HL-60/S4 treated with retinoic acid at 250 ng/mL for 4 days and 3 days (cell line): ENCODE measurements around the gene ACAD9.
"Not testable (repeated sequence)": the region's sequence is repeated elsewhere in the genome, so short reads cannot be mapped to it uniquely, and the experiment has no call there.

Experiments
- in situ Hi-C: fragments of 300-500 bp; cut with MboI; formaldehyde crosslinking; loops from 2 replicates; pipeline ENCODE4 v1.7.0; 2022; ENCODE audit warnings: low sequenced_read_pairs

The ACAD9 gene

DNA sequence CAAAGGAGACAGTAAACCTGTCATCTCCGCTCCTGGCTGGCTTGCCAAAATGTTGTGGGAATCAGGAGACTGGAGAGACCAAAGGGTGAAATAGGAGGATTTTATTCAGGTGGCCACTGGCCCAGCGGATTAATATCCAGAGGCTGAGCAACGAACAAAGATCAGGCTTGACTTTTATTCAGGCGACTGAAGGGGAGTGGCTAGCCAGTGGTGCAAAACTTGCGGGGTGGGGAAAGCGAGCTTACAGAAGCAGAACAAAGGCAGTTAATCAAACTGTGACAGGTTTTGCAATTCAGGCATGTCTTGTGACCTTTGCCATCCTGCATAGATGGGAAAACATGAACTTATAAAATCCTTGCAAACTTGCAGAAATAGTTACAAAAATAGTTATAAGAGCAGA lies 19.8 kb upstream of the ACAD9 start:
- in situ Hi-C loops = no loop called here

DNA sequence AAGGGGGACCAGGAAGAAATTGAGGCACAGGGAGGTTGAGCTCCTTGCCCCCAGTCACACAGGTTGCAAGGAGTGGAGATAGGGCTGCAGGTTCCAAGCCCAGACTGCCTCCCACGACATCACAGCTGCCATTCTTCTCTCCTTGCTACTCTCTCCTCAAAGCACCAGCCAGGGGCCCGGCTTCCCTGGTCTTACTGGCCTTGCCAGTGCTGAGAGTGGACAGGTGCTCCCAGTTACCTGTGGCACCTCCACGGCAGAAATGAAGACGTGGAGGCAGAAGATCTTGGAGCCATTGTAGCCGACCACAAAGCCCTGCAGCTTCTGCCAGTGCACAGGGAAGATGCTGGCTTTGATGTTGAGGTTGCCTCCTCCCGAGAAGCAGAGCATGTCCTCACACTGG lies 17.9 kb upstream of the ACAD9 start:
- in situ Hi-C loops = no loop called here

DNA sequence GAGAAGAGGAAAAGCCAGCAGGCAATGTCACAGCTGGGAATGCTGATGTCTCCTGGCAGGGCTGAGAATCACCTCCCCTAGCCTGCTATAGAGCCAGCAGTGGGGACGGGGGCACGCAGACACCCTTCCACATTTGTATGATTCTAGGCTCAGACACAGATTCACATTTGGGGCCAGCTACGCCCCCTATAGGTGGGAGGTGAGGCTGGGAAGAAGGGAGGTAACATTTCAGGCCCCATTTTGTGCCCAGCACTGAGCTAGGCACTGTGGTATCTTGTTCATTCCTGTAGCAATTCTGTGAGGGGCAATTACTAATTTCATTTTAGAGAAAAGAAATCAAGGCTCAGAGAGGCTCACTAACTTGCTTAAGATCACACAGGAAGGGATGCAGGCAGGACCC lies 15.9 kb upstream of the ACAD9 start:
- in situ Hi-C loops = no loop called here

DNA sequence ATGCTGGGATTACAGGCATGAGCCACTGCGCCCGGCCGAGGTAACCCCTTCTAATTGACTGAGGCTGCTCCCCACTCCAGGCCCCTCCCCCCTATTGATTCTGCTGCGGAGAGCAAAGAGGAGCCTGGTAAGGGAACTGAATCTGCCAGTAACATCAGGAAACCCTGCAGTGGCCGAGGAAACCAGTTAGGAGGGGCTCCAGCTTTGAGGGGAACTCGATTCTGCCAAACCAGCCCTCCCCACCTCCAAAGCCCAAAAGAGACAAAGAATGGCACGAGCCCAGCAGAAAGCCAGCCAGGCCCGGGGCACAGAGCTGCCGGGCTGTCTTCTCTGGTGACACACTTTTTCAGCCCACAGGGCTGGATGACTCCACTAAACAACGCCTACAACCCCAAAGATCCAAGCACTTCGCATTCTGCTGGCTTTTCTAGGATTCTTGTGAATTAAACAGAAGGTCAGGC lies 15.0 kb upstream of the ACAD9 start:
- in situ Hi-C loops = no loop called here

DNA sequence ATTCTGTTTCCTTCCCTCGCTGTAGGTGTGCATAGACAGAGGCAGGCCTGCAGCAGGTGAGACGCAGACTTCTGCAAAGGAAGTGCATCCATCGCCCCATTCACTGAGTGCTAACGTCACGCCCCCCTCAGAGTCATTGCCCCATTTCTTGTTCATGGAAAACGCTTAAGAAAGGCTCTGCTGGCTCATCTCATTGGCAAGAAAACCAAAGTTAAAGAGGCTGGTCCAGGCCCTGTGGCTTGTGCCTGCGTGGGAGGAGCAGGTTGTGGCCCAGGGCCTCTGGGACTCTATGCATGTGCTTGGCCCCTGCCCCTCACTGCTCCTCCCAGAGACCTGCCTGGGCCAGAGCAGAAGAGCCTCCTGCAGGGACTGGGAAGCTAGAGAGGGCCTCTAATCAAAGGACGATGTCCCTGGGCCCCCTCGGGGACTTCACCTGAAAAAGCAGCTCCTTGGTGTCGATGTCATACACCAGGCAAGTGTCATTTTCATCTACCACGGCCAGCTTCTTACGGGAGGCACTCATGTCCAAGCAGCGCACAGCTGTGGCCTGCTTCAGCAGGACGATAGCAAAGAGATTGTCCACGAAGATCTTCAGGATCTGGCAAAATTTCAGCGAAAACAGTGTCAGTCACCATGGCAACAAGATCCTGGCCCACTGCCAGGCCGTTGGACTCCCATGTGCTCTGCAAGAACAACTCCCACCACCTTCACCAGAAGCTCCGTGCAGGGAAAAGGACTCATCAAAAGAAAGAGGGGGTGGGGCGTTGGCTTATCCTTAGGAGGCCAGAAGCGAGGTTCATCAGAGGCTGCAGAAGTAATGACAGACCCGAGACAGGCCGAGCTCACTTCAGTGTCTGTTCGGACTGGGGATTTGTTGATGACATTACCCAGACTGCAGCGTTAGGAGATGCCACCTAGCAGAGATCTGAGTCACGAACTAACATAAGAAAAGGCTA lies 14.3 kb upstream of the ACAD9 start:
- in situ Hi-C loops = not testable (repeated sequence)

DNA sequence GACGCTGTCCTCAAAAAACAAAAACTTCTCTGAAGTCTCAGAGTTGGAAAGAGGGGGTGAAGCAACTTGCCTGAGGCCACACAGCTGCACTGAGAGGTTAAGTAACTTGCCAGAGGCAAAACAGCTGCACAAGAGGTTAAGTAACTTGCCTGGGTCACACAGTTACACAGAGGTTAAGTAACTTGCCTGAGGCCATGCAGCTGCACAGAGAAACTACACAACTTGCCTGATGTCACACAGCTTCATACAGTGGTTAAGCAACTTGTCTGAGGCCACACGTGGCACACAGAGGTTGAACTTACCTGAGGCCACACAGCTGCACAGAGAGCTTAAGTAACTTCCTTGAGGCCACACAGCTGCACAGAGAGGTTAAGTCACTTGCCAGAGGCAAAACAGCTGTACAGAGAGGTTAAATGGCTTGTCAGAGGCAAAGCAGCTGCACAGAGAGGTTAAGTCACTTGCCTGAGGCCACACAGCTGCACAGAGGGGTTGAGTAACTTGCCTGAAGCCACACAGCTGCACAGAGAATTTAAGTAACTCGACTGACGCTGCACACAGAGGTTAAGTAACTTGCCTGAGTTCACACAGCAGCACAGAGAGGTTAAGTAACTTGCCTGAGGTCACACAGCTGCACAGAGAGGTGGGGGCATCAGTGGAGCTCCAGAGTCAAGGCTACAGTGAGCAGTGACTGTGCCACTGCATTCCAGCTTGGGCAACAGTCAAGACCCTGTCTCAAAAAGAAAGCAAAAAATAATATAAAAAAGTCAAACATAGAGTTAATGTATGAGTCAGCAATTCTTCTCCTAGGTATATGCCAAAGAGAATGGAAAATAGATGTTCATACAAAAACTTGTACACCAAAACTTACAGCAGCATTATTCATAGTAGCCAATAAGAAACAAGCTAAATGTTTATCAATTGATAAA lies 12.0 kb upstream of the ACAD9 start:
- in situ Hi-C loops = no loop called here

DNA sequence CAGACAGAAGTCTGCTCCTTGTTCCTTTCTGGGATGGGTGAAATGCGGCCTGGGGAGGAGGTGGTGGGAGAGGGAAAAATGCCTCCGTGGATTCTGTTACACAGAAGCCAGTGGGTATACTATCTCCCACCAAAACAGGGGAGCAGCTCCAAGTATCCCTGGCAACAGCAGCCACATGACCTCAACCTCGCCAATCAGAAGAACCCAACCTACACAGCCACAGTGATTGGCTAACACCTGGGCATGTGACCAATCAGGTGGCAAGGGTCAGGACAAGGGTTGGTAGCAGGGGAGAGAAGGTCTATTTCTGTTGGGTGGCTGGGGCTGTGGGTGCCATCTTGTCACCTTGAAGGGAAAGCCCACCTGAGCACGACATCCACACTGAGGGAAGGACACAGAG lies 9.1 kb upstream of the ACAD9 start:
- in situ Hi-C loops = no loop called here

DNA sequence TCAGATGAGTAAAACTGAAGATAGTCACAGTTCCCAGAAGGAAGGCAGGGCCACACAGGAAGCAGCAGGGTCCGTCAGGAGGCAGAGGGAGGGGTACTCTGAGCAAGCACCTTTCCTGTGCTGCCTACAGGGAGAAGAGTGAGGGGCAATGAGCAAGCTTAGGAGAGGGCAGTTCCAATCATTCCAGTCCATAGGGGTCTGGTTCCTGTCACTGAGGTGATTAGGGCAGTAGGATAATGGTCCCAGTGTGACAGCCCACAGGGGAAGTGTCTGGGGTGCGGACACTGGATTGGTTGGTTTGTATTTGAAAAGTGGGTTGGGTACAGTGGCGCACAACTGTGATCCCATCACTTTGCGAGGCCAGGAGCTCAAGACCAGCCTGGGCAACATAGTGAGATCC lies 7.1 kb upstream of the ACAD9 start:
- in situ Hi-C loops = no loop called here

DNA sequence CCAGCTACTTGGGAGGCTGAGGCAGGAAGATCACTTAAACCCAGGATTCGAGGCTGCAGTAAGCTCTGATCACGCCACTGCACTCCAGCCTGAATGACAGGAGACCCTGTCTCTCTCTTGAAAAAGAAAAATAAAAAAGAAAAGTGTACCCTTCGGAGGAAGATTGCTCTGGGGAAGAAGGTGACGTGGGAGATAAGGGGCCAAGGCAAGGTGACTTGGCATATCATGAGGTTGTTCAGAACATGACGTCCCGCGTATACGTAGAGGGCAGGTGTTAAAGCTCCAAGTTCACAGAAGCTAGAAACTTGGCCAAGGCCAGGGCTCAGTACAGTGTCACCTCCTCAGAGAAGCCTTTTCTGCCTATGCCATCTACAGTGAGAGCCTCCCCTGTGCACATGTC lies 6.7 kb upstream of the ACAD9 start:
- in situ Hi-C loops = no loop called here

DNA sequence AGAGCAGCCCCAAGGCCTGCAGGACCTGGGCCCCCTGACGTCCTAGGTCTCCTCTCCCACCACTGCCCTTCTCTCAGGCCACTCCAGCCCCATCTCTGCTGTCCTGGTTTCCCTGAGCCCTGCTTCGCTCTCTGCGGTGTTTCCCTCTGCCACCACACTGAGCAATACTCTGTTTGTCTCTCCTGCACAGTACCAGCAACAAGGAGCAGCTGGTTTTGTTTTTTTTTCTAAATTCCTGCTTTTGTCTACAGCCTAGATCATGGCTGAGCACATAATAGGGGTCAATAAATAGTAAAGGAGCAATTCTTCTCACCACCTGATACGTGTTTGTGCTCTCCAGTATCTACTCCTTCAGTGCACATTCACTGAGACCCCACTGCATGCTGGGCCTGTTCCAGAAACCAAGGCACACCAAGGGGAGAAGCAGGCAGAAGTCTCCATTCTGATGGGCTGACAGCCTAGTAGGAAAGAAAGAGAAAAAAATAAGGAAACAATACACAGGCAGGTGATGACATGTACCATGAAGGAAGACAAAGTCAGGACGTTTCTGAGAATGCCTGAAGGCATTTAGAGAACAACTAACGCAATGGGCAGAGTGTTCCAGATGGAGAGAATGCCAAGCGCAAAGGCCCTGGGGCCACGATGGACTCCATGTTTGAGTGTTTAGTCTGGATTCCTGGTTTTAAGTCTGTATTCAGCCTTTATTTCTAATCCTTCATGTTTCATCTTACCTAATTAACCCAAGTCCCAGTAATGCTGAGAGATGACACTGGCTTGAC lies 6.0 kb upstream of the ACAD9 start:
- in situ Hi-C loops = no loop called here

DNA sequence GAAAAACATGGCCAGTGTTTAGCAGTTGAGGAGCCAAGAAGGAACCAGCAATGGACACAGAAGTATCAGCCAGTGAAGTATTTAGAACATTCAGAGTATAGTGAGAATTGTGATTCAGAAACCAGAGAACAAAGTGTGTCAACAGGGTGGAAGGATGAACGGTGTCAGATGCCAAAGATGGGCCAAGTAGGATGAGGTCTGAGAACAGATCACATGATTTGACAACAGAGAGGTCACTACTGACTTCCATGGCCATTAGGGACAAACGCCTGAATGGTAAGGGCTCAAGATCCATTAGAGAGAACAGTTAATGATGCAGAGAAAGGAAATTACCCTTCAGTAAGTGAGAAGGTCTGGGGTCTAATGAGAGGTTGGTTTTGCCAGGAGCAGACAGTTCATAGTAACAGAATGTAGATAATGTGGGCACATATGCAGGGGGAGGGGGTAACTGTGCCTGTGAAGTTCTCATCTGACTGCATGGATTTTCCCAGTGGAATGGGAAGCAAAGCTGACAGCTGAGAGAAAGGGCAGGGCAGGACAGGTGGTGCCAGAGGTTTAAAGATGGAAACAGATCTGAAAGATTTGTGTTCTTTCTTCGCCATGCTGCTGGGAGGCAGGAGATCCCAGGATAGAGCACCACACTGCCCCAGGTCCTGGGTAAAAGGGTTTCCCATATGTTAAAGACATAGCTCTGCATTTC lies 4.8 kb upstream of the ACAD9 start:
- in situ Hi-C loops = no loop called here

DNA sequence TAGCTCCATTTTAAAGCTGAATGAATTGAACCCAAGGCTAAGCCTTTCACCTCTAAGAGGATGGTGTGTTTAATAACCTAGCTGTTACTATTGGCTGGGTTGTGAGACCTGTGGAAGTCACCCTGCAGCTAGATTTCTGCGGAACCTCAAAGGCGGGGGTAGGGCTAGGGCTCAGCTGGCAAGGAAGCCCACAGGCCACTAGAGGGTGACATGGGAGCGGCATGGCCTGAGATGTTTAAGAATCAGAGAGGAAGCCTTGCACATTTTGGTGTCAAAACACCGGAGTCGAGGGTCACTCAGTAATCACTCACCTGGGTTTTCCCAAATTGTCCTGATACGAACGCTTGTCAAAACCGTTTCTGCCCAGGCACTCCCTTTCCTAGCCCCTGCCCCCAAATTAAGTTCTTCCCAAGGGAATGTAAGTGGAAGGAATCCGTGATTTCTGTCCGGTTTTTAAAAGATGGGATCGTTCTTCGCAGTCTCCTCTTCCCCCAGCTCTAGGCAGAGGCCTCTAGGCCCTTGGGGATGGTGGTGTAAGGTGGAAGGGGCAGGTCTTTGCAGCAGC lies 3.8 kb upstream of the ACAD9 start:
- in situ Hi-C loops = no loop called here

DNA sequence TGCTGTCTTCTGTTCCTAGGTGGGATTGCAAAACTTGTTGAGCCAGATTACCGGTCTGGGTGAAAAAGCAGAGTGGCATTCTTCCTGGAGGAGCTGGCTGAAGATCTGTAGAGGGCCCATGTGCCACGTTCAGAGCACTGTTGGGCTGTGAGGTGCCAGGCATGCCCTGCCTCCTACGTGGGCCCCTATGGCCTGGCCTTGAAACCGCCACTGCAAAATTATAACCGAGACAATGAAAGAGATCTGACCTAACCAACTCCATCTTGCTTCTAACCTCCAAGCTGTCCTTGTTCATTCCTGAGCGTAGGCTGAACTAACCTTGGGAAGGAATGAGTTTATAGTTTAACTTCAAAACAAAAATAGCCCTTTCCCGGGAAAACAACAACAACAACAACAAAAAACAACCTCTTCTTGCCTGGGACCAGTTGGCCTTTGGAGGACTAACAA lies 1.4 kb upstream of the ACAD9 start:
- in situ Hi-C loops = no loop called here

DNA sequence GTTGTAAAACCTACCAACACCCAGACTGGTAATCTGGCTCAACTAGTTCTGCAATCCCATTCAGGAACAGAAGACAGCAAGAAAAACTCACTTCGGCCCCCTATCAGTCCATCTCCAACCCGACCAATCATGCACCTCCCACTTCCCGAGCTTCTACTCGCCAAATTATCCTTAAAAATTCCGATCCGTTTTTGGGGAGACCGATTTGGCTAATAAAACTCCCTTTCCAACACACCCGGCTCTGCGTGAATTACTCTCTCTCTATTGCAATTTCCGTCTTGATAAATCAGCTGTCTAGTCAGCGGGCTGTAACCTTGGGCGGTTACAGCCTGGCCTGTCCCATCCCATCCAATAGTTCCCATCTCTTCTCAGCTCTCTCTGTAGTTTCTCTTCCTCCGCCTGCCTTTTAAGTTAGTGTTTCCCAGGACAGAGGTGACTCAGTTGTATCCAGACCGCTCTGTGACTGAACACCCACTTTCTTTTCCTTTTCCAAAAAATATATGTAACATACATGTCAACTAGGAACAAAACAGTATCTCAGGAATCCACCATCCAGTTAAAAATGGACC lies 780 bp upstream of the ACAD9 start:
- in situ Hi-C loops = no loop called here

DNA sequence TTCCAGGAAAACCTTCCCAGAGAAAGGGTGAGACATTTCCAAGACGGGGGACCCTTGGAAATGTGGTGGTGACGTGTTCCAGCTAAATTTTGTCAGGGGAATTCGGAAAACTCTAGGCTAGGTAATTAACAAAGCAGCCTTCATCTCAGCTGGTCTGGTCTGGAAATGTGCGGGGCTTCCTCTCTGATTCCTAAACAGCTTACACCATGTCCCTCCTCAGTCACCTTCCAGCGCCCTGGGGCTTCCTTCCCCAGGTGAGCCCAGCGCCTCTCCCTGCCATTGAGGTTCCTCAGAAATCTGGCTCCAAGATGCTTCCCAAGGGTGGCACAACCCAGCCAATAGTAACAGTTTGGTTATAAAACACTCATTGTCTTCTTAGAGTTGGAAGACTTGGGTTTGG lies 571 bp downstream of the ACAD9 start:
- in situ Hi-C loops = no loop called here

DNA sequence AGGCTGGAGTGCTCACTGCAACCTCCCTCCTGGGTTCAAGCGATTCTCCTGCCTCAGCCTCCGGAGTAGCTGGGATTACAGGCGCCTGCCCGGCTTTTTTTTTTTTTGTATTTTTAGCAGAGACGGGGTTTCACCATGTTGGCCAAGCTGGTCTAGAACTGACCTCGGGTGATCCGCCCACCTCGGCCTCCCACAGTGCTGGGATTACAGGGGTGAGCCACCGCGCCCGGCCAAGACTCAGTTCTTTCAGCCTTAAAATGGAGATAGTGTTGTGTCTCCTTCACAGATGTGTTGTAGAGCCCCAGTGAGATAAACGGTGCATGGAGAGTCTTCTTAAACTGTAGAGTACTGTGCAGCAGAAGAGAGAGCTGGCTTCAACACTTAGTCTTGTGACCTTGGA lies 1.0 kb downstream of the ACAD9 start:
- in situ Hi-C loops = not testable (repeated sequence)

DNA sequence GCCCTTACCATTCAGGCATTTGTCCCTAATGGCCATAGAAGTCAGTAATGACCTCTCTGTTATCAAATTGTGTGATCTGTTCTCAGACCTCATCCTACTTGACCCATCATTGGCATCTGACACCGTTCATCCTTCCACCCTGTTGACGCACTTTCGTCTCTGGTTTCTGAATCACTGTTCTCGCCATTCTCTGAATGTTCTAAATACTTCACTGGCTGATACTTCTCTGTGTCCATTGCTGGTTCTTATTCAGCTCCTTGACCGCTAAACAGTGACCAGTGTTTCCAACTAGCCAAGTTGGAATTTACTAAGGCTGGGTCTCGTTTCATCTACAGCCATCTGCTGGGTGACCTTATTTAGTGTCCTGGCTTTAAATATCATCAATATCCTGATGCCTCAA lies 2.2 kb downstream of the ACAD9 start:
- in situ Hi-C loops = no loop called here

DNA sequence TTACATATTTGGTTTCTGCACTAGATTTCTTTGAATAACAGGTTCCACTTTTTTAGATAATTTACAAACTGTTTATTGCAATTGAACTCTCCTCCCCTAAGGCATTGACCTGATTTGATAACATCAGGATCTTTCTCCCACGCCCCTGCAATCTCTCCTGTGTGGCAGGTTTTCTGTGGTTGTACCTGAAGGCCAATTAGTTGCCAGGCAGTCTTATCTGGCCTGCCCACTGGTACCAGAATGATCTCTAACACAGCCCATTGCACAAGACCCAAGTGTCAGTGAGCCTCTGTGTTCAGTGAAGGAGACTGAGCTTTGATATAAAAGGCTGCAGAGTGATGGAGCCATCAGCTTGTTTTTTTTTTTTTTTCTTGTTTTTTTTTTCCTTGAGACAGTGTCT lies 3.3 kb downstream of the ACAD9 start:
- in situ Hi-C loops = no loop called here

DNA sequence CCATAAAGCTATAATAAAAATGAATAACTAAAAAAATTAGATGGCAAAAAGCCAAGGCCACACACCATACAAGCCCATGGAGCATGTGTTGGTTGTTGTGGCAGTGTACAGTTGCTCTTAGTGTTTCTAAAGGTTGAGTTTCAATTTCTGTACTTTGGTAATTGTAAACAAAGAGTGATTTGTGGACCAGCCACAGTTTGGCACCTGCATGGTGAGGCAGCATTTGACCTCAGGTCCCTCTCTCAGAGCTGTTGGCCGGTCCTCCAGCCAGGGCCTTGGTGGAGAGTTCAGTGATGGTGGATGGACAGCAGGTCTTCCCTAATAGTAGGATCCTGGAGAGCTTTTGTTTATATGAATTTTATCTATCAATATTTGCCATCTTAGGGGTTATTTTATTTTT lies 5.6 kb downstream of the ACAD9 start:
- in situ Hi-C loops = no loop called here
